GM12878 (cell line): ENCODE measurements around the gene NPLOC4. TPM values are rescaled to one million over a fixed set of nuclear protein-coding genes. Genes with fewer than 3 reads are reported as not detected.

Source experiments
- ATF7 ChIP-seq: fragments of 450-650 bp; IDR thresholded peaks from 2 replicates; pipeline ENCODE4 v1.6.1; 2016; ENCODE audit warnings: low read depth, mild to moderate bottlenecking
- FOS ChIP-seq: IDR thresholded peaks from 3 replicates; pipeline ENCODE4 v1.6.1; 2011; ENCODE audit warnings: borderline replicate concordance; ENCODE audit not compliant: insufficient read length; ENCODE audit errors: extremely low read depth
- HDGF ChIP-seq: fragments of 450-650 bp; IDR thresholded peaks from 2 replicates; pipeline ENCODE4 v1.6.1; 2016; ENCODE audit warnings: antibody characterized with exemption
- IRF5 ChIP-seq: fragments of 450-650 bp; IDR thresholded peaks from 2 replicates; pipeline ENCODE4 v1.6.1; 2017; ENCODE audit warnings: borderline replicate concordance
- JUND ChIP-seq: IDR thresholded peaks from 2 replicates; pipeline ENCODE4 v1.6.1; 2012; ENCODE audit warnings: low read depth, mild to moderate bottlenecking, low read length, improper control_type of control experiment, moderate library complexity
- LARP7 ChIP-seq: fragments of 450-650 bp; IDR thresholded peaks from 2 replicates; pipeline ENCODE4 v1.6.1; 2017; ENCODE audit warnings: mild to moderate bottlenecking
- MTA2 ChIP-seq: fragments of 450-650 bp; IDR thresholded peaks from 2 replicates; pipeline ENCODE4 v1.6.1; 2016; ENCODE audit warnings: low read depth, mild to moderate bottlenecking, moderate library complexity
- RUNX3 ChIP-seq: IDR thresholded peaks from 2 replicates; pipeline ENCODE4 v1.6.1; 2012; ENCODE audit warnings: low read length, inconsistent platforms
- SIN3A ChIP-seq: IDR thresholded peaks from 2 replicates; pipeline ENCODE4 v1.6.1; 2012; ENCODE audit warnings: low read depth, low read length, improper control_type of control experiment
- SREBF1 ChIP-seq: IDR thresholded peaks from 2 replicates; pipeline ENCODE4 v1.6.1; 2012; ENCODE audit warnings: mild to moderate bottlenecking, low read length
- TBL1XR1 ChIP-seq: IDR thresholded peaks from 2 replicates; pipeline ENCODE4 v1.6.1; 2012; ENCODE audit warnings: low read depth, low read length, improper control_type of control experiment
- TCF3 ChIP-seq: IDR thresholded peaks from 2 replicates; pipeline ENCODE4 v1.6.1; 2012; ENCODE audit warnings: low read depth, mild to moderate bottlenecking, low read length, borderline replicate concordance; ENCODE audit not compliant: insufficient read depth
- USF1 ChIP-seq: IDR thresholded peaks from 2 replicates; pipeline ENCODE4 v1.6.1; 2011; ENCODE audit warnings: borderline replicate concordance, low read depth, mild to moderate bottlenecking, moderate library complexity, mixed read lengths, low read length; ENCODE audit not compliant: insufficient read depth; ENCODE audit errors: extremely low read length
- YY1 ChIP-seq: IDR thresholded peaks from 2 replicates; pipeline ENCODE4 v1.6.1; 2011; ENCODE audit warnings: low read depth, mild to moderate bottlenecking, low read length
- ZBTB33 ChIP-seq: fragments of 450-650 bp; IDR thresholded peaks from 2 replicates; pipeline ENCODE4 v1.6.1; 2017; ENCODE audit warnings: mild to moderate bottlenecking
- ZNF384 ChIP-seq: IDR thresholded peaks from 2 replicates; pipeline ENCODE4 v1.6.1; 2012; ENCODE audit warnings: low read depth, mild to moderate bottlenecking, low read length, improper control_type of control experiment, borderline replicate concordance
- polyA plus RNA-seq, 11 experiments: library from polyadenylated mRNA; depleted of rRNA in 4 of 11; unstranded in 6 of 11; stranded (reverse) in 5 of 11; fragments of >200 nt; fragmentation: Nextera tagmentation in 4 of 11; fragmentation: Illumina TruSeq in 1 of 11; extraction: Ambion mirVana in 4 of 11; extraction: Trizol in 1 of 11; gene quantifications; 1 replicate in 1 of 11; 2 replicates in 10 of 11; pipeline versions ENCODE4 v1.2.1 to v1.2.3, GENCODE V29; 2011 to 2016; ENCODE audit warnings: inconsistent platforms in 2 of 11, missing spikeins in 2 of 11, low read depth in 1 of 11
- total RNA-seq, 4 experiments: library from RNA; depleted of rRNA in 3 of 4; stranded (reverse); fragments of >200 nt in 3 of 4; fragmentation: Illumina TruSeq in 1 of 4; extraction: Trizol in 1 of 4; gene quantifications; 2 replicates each; pipeline versions ENCODE4 v1.2.1 to v1.2.3, GENCODE V29; 2013 to 2021
- TF ChIP-seq, protein P1 (sequence below): fragments of 450-650 bp; IDR thresholded peaks from 2 replicates; pipeline ENCODE4 v1.6.1; 2017; ENCODE audit warnings: mild to moderate bottlenecking, moderate library complexity
- TF ChIP-seq, protein P2 (sequence below): IDR thresholded peaks from 2 replicates; pipeline ENCODE4 v1.6.1; 2012; ENCODE audit warnings: low read depth, low read length, improper control_type of control experiment
- TF ChIP-seq, protein P3 (sequence below): IDR thresholded peaks from 2 replicates; pipeline ENCODE4 v1.6.1; 2011; ENCODE audit warnings: mild to moderate bottlenecking, low read depth, low read length, moderate library complexity; ENCODE audit not compliant: insufficient replicate concordance

NPLOC4 gene
- total and polyA plus RNA-seq, 10 of the 15 experiments (the other 5 are each of a cell fraction or from before 2014, with no cell fraction given), result 1.5 to 83.7 (median 45.8) TPM

- 0 out of 2 replicates have a peak, but pooled peaks have one; percentile 30 for TF ChIP-seq SIN3A
- peak; percentile 89 for TF ChIP-seq YY1
- no peak for TF ChIP-seq ATF7
- TF ChIP-seq ZNF384, result no peak
- TF ChIP-seq, protein P1, sequence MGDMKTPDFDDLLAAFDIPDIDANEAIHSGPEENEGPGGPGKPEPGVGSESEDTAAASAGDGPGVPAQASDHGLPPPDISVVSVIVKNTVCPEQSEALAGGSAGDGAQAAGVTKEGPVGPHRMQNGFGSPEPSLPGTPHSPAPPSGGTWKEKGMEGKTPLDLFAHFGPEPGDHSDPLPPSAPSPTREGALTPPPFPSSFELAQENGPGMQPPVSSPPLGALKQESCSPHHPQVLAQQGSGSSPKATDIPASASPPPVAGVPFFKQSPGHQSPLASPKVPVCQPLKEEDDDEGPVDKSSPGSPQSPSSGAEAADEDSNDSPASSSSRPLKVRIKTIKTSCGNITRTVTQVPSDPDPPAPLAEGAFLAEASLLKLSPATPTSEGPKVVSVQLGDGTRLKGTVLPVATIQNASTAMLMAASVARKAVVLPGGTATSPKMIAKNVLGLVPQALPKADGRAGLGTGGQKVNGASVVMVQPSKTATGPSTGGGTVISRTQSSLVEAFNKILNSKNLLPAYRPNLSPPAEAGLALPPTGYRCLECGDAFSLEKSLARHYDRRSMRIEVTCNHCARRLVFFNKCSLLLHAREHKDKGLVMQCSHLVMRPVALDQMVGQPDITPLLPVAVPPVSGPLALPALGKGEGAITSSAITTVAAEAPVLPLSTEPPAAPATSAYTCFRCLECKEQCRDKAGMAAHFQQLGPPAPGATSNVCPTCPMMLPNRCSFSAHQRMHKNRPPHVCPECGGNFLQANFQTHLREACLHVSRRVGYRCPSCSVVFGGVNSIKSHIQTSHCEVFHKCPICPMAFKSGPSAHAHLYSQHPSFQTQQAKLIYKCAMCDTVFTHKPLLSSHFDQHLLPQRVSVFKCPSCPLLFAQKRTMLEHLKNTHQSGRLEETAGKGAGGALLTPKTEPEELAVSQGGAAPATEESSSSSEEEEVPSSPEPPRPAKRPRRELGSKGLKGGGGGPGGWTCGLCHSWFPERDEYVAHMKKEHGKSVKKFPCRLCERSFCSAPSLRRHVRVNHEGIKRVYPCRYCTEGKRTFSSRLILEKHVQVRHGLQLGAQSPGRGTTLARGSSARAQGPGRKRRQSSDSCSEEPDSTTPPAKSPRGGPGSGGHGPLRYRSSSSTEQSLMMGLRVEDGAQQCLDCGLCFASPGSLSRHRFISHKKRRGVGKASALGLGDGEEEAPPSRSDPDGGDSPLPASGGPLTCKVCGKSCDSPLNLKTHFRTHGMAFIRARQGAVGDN, result no peak
- TF ChIP-seq FOS, result no peak
- TF ChIP-seq, protein P2, sequence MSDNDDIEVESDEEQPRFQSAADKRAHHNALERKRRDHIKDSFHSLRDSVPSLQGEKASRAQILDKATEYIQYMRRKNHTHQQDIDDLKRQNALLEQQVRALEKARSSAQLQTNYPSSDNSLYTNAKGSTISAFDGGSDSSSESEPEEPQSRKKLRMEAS, result no peak
- no peak; the same call in 1 of the 2 replicates for TF ChIP-seq HDGF
- no peak for TF ChIP-seq SREBF1
- no peak for TF ChIP-seq JUND
- no peak for TF ChIP-seq USF1
- TF ChIP-seq RUNX3, result no peak
- peak; percentile 18; the same call in 1 of the 2 replicates for TF ChIP-seq ZBTB33
- TF ChIP-seq TCF3, result 0 out of 2 replicates have a peak, but pooled peaks have one; percentile 16
- peak; percentile 26; the same call in 1 of the 2 replicates for TF ChIP-seq TBL1XR1
- TF ChIP-seq IRF5, result no peak
- TF ChIP-seq LARP7, result peak; percentile 20; the same call in 1 of the 2 replicates
- no peak for TF ChIP-seq MTA2
- TF ChIP-seq, protein P3, sequence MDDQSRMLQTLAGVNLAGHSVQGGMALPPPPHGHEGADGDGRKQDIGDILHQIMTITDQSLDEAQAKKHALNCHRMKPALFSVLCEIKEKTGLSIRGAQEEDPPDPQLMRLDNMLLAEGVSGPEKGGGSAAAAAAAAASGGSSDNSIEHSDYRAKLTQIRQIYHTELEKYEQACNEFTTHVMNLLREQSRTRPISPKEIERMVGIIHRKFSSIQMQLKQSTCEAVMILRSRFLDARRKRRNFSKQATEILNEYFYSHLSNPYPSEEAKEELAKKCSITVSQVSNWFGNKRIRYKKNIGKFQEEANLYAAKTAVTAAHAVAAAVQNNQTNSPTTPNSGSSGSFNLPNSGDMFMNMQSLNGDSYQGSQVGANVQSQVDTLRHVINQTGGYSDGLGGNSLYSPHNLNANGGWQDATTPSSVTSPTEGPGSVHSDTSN, result no peak
These were observed 122.0 kb downstream of the NPLOC4 start (continued) for GRCh38 chr17:81514739-81515529.
